ENCODE data around the gene PDRG1.
"Not testable (repeated sequence)": the region's sequence is repeated elsewhere in the genome, so short reads cannot be mapped to it uniquely, and the experiment has no call there.

PDRG1 gene

DNA sequence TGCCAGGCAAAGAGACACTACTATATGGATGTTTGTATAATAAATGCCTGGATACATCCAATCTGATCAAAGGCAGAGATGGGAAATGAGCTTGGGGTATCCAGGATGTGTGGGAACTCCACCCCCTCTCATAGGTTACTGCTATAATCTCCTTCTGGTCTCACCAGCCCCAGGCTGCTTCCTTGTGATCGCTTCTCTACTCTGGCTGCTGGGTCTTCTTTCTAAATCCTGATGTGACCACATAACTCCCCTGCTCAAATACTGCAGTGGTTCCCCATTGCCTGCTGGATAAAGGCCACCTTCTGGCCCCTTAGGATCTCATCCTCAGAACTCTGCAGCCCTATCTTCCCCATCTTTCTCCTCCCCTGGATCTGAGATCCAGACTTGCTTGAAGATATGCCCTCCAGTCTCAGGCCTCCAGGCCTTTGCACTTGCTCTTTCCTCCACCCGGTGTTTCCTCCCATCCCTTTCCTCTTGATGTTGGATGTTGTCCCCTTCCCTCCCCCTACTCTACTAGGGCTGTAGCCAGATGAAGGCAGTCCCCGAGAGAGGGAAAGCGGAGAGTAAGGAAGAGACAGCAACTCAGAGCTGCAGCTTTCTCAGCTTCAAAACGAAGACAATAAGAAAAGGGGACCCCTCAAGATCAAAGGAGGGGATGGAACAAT is 15.3 kb upstream of the PDRG1 start:
- no peak for DNase-seq

DNA sequence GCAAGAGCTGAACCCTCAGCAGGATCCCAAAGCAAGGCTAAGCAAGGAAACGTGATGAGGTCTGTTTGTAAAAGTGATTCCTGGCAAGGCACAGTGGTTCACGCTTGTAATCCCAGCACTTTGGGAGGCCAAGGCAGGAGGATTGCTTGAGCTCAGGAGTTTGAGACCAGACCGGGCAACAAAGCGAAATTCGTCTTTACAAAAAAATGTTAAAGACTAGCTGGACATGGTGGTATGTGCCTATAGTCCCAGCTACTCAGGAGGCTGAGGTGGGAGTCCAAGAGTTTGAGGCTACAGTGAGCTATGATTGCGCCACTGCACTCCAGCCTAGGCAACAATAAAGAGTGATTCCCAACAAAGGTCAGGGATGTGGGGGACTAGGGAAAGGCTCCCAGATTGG is 12.0 kb upstream of the PDRG1 start:
- no peak for DNase-seq

DNA sequence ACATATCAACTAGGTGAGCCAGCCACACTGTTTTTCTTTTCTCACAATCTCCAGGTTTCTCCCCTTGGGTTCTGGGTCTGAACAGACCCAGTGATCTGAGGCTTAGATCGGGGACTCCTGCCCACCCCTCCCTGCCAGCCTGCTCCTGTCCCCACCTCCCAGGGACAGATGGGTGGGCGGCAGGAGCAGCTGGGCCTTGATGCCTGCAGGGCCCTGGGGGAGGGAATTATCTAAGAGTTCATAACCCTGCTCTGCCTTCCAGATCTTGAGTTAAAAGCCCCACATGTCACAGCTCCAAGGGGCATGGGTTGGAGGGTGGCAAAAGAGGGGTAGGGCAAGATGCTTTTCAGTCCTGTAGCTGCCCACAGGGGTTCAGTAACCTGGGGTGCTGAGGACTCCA is 10.9 kb upstream of the PDRG1 start:
- no peak for DNase-seq

DNA sequence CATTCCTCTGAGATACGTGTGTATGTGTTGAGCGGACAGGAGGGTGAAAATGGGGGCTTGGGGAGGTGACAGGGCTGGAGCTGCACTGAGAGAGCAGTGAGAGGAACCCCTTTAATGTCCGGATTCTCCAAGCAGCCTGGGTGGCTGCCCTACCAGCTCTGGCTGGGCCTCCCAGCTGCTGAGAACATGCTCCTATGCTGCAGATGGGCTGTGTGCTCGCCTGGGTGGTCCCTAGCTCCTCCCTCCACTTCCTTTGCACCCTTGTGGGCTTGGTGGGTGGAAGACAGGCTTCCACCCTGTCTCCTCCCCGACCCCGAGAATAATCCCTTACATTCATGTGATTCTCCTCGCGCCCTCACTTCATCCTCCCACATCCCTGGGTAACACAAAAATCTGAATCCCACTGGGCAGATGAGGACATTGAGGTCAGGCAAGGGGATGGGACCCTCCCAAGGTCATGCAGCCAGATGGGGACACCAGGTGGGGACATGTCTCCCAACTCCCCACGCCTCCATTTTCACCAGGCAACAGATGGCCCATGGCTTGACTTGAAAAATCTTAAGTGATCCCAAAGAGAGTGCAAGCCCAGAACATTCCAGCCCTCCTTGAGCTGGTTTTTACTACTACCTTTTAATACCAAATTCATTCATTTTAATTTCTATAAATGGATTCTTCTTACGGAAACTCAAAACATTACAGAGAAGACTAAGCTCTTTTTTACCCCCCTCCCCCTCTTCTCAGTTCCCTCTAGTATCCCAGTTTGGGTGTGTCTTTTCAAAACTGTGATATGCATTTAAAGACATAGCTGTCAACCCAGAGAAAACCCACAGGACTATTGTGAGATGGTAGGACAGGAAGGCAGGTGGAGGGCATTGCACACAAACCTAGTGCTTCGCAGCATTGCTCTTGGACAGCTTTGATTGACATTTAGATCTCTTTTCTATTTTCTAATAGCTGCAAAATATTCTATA is 5.0 kb upstream of the PDRG1 start:
- no peak for DNase-seq

DNA sequence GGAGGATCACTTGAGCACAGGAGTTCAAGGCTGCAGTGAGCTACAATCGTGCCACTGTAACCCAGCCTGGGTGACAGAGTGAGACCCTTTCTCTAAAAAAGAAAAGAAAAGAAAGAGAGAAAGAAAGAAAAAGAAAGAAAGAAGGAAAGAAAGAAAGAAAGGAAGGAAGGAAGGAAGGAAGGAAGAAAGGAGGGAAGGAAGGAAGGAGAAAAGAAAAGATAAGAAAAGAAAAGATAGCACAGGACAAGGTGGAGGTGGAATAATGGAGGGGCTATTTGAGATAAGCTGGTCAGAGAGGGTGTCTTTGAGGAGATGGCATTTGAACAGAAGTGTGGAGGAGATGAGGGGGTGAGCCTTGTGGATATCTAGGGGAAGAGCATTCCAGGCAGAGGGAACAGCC is 2.7 kb upstream of the PDRG1 start:
- DNase-seq, result no peak

DNA sequence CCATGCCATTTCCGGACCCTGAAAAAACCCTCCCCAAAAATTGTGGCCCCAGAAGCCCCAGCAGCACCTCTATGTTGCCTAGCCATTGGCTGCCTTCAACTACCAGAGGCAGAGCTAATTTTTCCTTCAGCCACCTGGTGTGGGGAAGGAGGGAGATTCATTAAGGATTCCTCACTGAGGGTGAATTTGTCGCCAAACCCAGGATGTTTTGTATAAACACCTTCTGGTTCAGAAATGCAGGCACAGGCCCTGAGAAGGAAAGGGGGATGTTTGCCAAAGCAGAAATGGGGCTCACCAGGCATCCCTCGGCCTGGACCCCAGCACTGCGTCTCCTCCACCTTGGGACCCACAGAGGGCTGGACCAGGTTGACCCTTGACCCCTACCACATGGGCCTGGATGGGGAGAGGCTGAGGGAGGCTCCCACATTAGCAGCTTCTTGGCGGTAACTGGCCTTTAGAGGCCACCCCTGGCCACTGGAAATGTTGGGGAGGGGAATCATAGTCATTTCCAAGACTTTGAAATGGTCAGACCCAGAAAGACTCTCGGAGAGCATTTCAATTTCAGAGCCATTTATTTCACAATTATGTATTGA is 1.8 kb upstream of the PDRG1 start:
- DNase-seq, result no peak

DNA sequence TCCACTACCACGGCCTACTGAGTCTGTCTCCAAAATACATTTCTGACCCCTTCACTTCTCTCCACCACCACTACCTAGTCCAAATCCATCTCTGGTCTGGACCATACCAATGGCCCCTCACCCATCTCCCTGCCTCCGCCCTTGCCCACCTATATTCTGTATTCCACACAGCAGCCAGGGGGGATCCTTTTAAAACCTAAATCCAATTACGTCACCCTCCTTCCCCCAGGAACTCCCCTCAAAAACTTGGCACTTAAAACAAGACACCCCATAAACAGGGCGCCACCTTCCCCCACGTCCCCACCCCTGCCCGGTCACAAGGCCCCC is 680 bp downstream of the PDRG1 start:
- no peak for DNase-seq

DNA sequence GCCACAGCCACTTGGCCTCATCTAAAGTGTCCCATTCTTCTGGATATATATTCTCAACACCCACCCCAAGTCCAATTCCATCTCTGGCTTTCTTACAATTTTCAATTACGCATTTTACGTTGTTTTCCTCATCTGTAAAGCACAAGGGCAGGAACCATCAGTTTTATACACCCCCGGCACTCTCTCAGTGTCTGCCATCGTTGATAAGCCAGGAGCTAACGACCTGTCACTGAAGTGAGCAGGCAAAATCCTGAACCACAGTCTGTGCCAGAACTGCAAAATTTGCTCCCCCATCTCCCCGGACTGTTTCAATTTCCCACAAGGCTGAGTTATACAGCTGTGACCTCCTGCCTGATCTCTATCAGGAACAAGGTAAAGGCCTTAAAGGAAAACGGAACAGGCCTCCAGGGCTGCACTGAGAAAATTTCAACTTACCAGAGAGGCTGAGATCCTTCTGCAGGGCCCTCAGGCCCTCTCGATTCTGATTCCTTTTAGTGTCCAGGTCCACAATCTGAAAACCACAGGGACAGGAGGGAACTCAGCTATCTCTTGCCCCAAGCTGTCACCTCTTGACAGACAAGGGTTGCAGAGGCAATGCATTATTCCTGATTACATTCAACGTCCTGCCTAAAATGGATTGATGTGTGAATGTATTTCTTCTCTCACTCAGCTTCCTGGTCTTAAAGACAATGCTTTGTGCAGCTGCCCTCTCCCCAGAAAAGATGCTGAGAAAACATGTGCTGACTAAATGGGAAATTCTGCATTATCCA is 1.8 kb downstream of the PDRG1 start:
- no peak for DNase-seq

DNA sequence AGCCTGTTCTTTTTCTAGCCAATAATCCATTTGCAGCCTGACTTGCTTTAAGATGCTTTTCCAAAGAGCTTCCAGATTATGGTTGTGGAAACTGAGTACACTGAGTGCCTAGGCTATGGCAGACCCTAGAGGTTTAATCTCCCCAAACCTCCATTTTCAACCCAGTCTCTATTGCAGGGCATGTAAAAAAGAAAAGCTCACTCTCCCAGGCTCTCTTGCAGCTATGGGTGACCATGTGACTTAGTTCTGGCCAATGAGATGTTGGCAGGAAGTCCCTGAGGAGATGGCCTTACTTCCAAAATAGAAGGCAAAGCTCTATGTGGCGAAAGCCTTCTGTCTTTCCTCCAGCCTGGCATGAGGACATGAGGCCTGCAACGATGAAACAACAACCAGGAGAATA is 3.8 kb downstream of the PDRG1 start:
- DNase-seq, result no peak

DNA sequence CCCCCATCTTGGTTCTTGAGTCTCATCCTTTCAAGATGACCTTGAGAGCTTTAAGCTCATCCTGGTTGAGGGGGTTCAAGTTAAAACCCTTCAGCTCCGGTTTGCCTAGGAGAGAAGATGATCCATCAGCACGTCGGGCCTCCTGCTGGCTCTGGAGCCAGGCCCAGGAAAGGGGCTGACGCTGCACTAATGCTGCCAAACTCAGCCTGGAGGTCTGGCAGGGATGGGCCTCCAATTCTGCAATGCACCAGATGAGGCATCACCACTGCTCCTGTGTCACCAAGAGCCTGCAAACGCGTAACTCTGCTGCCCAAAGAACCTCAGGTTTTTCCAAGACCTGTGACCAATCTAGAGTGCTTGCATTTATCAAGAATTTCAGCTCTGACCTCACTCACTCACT is 6.1 kb downstream of the PDRG1 start:
- DNase-seq, result no peak

DNA sequence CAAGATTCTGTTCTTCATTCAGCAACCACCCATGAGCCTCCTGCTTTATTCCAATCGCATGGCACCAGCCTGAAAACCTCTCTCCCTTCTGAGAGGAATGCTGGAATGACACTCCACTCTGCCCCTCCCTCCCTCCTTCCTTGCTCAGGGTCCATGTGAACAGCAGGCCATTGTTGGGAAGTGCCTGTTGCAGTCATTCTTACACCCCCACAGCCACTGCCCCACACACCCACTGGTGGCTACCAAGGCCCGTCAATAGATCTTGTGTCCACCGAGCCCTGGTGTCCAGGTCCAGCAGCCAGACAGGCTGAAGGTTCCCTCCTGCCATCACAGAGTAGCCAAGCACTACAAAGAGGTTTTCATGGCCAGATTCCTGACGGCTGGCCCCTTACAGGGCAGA is 6.5 kb downstream of the PDRG1 start:
- DNase-seq, result no peak

DNA sequence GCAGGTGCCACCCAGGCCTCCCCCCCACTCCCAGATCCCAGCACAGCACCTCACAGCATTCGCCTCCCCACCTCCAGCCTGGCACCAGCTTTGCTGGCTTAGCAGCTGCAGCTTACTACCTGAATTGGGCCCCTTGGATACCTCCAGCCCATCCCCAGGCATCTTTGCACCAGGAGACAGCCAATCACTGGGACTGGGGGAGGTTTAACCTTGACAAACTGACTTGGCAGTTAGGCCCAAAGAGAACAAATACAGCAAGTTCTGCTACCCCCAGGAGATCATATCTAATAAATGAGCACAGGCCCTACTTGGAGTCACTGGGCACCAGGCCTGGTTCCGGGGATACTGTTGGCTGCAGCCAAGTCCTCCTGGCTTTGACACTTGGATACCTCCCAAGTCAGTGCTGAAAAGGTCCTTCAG is 8.8 kb downstream of the PDRG1 start:
- no peak for DNase-seq

DNA sequence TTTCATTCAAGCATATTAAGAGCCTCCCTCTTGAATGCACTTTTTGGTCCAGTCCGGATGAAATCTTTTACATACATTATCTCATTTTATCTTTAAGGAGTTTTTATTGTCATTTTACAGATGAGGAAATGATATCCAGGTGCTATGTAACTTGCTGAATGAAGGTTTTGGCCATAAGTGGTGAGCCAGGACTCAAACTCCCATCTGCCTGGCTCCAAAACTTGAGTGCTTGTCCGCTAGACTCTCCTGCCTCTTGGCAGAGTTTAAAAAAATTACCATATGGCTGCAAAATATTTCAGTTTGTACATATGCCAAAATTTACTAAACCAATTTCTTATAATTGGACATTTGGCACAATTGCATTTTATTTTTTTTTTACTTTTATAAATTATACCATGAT is 12.2 kb downstream of the PDRG1 start:
- no peak for DNase-seq

DNA sequence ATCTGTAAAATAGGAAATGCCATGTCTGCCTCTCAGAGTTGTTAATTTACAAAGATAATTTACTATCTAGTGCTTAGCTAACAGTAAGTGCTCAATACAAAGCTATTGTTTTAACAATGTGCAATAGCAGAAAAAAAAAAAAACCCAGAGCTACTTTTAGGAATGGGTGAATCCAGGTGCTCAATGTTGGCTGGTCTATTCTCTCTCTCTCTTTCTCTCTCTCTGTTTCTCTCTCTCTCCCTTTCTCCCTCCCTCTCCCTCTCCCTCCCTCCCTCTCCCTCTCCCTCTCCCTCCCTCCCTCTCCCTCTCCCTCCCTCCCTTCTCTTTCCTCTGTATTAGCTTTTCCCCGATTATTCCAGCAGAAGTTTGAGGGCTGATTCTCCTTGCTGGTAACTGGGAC is 14.0 kb downstream of the PDRG1 start:
- no peak for DNase-seq

DNA sequence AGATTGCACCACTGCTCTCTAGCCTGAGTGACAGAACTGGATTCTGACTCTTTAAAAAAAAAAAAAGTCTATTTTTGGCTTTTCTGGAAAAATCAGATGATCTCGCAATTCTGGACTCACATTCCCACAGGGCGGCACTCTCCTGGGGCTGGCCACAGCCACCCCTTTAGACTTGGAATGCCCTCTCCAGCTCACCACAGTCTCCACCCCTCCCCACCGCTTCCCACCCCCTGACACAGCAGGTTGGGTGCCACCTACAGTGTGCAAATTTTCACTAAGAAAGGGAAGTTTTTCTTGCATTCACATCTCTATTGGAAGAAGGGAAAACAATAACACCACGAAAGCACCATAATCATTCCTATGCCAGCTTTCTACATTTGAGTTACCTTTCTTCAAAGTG is 15.4 kb downstream of the PDRG1 start:
- no peak for DNase-seq

DNA sequence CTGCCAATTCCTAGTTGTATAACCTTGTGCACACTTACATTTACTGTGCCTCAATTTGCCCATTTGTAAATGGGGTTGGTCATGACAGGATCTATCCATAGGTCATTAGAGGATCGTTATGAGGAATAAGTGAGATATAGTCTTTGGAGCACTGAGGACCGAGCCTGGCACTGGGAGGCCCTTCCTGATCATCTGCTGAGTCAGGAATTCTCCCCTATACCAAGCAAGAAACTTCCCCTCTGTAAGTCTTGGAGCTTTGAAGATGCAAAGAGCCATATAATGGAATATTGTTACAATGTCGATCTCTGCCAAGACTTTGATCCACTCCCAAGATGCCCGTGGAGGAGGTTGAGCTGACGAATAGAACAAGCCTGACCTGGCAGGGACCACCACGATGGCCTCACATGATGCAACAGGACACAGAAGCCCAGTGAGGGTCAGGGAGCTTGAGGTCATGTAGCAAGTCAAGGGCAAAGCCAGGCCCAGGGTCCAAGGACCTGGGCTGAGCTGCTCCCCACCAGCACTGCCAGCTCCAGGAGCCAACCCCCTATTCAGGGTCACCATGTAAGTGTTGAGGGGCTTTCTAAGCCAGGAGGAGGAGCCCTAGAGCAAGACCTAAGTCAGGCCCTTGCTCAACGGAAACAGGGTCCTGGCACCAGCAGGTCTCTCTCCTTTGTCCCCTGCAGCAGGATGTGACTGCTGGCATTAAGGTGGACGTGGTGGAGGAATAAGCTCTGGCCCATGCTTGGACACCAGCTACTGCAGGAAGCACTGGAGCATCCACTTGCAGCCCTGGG is 16.7 kb downstream of the PDRG1 start:
- no peak for DNase-seq

DNA sequence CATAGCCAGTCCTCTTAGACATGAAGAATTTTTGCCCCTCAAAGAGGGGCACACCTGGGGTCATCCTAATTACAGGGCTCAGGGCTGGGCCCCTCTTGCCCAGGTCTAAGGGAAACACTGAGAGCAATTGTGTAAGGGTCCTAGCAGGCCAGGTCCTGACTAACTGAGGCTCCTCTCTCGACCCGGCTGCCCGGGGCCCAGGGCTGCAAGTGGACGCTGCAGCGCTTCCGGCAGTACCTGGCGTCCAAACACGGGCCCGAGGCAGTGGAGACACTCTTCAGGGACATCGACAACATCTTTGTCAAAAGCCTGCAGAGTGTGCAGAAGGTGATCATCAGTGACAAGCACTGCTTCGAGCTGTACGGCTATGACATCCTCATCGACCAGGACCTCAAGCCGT is 17.4 kb downstream of the PDRG1 start:
- no peak for DNase-seq

DNA sequence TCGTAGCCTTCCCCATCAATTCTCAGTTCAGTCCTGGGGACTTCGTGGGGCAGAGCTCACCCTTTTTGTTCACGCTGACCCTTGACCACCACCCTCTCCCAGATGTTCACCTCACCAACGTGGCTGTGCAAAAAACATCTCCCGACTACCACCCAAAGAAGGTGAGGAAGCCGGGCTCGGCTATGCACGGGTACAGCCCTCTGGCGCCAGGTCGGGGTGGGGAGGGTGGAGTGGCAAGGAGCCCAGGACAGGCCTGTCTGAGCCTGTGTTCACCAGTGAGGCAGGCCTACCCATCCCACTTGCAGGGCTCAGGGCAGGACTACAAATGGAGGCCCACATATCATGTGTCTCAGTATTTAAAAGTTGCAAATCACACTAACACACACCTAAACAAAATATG is 18.1 kb downstream of the PDRG1 start:
- no peak for DNase-seq

DNA sequence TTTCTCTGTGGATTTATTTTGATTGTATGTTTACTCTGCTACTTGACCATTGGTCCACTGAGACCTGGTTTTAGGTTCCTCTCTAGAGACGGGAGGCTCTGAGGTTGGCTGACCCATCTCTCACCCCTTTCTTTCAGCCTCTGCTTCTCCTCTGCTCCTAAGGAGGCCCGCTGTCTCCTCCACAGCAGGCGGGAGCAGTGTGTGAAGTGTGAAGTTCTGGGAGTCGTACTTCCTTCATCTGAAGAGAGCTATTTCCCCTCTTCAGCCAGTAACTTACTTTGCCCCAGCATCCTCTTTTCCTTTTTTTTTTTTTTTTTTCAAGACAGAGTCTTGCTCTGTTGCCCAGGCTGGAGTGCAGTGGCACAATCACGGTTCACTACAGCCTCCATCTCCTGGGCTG is 21.1 kb downstream of the PDRG1 start:
- DNase-seq, result no peak

DNA sequence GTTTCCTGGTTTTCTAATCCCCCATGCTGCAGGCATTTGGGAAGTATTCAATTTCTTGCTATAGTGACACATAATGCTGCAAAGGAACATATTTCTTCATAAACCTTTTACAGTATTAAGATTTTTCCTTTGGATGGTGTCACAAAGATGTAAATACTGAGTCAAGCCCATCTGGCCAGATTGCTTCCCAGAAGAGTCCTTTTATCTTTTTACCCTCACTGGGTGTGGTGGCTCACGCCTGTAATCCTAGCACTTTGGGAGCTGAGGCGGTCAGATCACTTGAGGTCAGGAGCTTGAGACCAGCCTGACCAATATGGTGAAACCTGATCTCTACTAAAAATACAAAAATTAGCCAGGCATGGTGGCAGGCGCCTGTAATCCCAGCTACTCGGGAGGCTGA is 22.2 kb downstream of the PDRG1 start:
- DNase-seq, result not testable (repeated sequence)

DNA sequence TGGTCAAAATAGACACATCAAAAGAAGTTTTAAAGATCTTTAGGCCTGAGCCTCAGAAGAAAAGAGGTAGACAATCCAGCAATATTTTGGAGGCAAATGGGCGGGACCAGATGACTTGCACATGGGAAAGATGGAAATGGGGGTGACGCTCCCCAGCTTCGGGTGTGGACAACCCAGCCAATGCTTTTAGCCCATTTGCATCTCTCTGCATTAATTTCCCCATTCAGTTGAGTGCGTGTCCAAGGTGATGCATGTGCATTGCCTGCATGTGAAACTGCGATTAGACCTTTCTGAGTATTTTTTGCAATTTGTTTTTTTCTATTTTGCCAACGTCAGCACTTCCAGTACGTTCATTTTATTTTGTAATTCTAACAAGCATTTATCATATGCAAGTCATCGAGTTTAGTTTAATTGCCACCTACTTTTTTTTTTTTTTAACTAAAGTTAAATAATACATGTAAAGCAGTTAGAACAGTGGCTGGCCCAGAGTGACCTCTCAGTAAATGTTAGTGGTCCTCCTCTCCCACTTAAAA is 24.2 kb downstream of the PDRG1 start:
- no peak for DNase-seq

DNA sequence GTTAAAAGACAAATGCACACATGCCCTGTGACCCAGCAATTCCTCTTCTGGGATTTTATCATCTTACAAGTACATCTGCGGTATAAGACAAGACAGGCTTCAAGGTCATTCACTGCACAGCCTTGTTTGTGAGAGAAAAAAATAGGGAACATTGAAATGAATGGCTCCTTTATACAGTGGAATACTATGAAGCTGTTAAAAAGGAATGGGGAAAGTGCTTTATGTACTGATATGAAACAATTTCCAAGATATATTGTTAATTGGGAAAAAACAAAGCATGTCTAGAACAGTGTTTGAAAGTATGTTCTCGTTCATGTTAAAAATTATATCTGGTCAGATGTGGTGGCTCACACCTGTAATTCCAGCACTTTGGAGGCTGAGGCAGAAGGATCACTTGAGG is 25.4 kb downstream of the PDRG1 start:
- DNase-seq, result no peak

All from fibroblast of skin of right quadriceps (primary cell).